ENCODE results near the gene OR4C45.
"Not testable (repeated sequence)": the region's sequence is repeated elsewhere in the genome, so short reads cannot be mapped to it uniquely, and the experiment has no call there.

Gene OR4C45

DNA sequence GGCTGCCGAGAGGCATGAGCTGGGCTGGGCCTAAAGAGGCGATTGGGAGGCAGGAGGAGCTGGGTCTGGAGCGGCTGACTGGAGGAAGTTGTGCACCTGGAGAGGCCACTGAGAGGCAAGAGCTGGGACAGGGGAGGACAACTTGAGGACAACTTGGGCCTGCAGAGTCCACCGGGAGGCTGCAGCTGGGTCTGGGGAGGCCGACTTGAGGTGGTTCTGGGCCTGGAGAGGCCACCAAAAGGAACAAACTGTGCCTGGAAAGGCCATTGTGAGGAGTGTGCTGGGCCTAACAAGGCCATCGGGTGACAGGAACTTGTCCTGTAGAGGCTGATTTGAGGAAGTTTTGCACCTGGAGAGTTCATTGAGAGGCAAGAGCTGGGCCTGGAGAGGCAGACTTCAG is 41.5 kb downstream of the OR4C45 start:
- Histone ChIP-seq H3K36me3 (ENCODE audit: control insufficient read depth, insufficient read depth, low read length) (no peaks in the 10 kb centered on the region), H3K27me3 (ENCODE audit: control insufficient read depth, insufficient read depth, low read length) (no peaks in the 10 kb centered on the region), H3K9me3 (ENCODE audit: control insufficient read depth, insufficient read depth, low read length) (peaks cover 20% of the 10 kb centered on the region), H3K9ac (ENCODE audit: low read depth, low read length) (no peak overlapping the region), H3K4me3 (ENCODE audit: low read depth, low read length) (no peak overlapping the region), H3K4me1 (ENCODE audit: control insufficient read depth, insufficient read depth, low read length) (no peaks in the 10 kb centered on the region)

DNA sequence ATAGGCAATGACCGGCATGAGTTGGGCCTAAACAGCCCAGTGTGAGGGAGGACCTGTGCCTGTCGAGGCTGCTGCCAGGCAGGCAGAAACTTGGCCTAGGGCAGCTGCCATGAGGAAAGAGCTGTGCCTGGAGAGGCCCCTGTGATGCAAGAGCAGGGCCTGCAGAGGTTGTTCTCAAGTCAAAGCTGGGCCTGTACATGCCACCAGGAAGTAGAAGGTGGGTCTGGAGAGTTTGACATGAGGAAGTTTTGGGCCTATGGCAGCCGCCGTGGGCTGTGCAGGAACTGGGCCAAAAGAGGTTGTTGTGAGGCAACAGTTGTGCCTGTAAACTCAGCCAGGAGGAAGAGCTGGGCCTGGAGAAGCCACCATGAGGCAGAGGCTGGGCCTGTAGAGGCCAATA is 43.2 kb downstream of the OR4C45 start:
- Histone ChIP-seq H3K4me1 (ENCODE audit: control insufficient read depth, insufficient read depth, low read length) (no peaks in the 10 kb centered on the region), H3K36me3 (ENCODE audit: control insufficient read depth, insufficient read depth, low read length) (no peaks in the 10 kb centered on the region), H3K4me3 (ENCODE audit: low read depth, low read length) (no peak overlapping the region), H3K9ac (ENCODE audit: low read depth, low read length) (no peak overlapping the region), H3K9me3 (ENCODE audit: control insufficient read depth, insufficient read depth, low read length) (peaks cover 16% of the 10 kb centered on the region), H3K27me3 (ENCODE audit: control insufficient read depth, insufficient read depth, low read length) (no peaks in the 10 kb centered on the region)

DNA sequence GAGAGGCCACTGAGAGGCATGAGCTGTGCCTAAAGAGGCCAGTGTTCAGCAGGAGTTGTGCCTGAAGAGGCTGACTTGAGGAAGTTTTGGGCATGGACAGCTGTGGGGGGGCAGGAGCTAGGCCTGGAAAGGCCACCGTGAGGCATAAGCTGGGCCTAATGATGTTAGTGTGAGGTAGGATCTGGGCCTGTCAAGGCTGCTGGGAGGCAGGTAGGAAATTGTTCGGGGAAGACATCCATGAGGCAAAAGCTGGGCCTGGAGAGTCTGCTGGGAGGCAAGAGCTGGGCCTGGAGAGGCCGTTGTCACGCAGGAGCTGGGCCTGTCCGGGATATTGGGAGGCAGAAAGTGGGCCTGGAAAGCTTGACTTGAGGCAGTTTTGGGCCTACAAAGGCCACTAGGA is 44.9 kb downstream of the OR4C45 start:
- H3K4me3 ChIP-seq (ENCODE audit: low read depth, low read length), result no peak overlapping the region
- no peaks in the 10 kb centered on the region for H3K27me3 ChIP-seq (ENCODE audit: control insufficient read depth, insufficient read depth, low read length)
- H3K4me1 ChIP-seq (ENCODE audit: control insufficient read depth, insufficient read depth, low read length), result no peaks in the 10 kb centered on the region
- no peaks in the 10 kb centered on the region for H3K36me3 ChIP-seq (ENCODE audit: control insufficient read depth, insufficient read depth, low read length)
- H3K9ac ChIP-seq (ENCODE audit: low read depth, low read length), result no peak overlapping the region
- peaks cover 21% of the 10 kb centered on the region for H3K9me3 ChIP-seq (ENCODE audit: control insufficient read depth, insufficient read depth, low read length)

DNA sequence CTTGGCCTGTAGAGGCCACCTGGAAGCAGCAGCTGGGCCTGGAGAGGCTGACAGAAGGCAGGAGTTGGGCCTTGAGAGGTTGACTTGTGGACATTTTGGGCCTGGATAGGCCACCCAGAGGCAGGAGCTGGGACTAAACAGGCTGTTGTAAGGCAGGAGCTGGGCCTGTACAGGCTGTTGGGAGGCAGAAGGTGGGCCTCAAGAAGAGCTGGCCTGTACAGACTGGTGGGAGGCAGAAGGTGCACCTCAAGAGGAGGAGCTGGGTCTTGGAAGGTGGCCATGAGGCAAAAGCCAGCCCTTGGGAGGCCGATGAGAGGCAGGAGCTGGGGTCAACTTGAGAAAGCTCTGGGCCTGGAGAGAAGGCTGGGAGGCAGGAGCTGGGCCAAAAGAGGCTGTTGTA is 45.3 kb downstream of the OR4C45 start:
- no peak overlapping the region for H3K4me3 ChIP-seq (ENCODE audit: low read depth, low read length)
- no peaks in the 10 kb centered on the region for H3K4me1 ChIP-seq (ENCODE audit: control insufficient read depth, insufficient read depth, low read length)
- H3K9me3 ChIP-seq (ENCODE audit: control insufficient read depth, insufficient read depth, low read length), result peaks cover 19% of the 10 kb centered on the region
- H3K36me3 ChIP-seq (ENCODE audit: control insufficient read depth, insufficient read depth, low read length), result no peaks in the 10 kb centered on the region
- no peaks in the 10 kb centered on the region for H3K27me3 ChIP-seq (ENCODE audit: control insufficient read depth, insufficient read depth, low read length)
- H3K9ac ChIP-seq (ENCODE audit: low read depth, low read length), result no peak overlapping the region

DNA sequence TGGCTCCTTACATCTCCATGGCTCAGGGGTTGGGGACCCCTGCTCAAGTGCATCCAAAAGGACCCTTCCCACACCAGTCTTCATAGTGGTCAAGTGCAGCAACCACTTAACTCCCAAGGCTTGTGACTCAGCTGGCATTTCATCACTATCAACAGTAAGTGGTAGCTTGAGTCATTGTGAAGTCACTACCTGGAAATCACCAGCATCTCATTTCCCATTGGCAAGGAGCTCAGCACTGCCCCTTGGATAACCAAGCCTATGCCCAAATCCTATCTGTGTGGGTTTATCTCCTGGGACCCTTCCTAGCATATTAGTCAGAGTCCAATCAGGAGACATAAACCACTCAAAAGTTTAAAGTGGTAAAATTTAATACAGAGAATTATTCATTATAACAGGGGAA is 46.3 kb downstream of the OR4C45 start:
- not testable (repeated sequence) for H3K9ac ChIP-seq (ENCODE audit: low read depth, low read length); H3K4me3 ChIP-seq (ENCODE audit: low read depth, low read length); H3K27me3 ChIP-seq (ENCODE audit: control insufficient read depth, insufficient read depth, low read length); H3K36me3 ChIP-seq (ENCODE audit: control insufficient read depth, insufficient read depth, low read length); H3K4me1 ChIP-seq (ENCODE audit: control insufficient read depth, insufficient read depth, low read length)
- peaks cover 19% of the 10 kb centered on the region for H3K9me3 ChIP-seq (ENCODE audit: control insufficient read depth, insufficient read depth, low read length)

DNA sequence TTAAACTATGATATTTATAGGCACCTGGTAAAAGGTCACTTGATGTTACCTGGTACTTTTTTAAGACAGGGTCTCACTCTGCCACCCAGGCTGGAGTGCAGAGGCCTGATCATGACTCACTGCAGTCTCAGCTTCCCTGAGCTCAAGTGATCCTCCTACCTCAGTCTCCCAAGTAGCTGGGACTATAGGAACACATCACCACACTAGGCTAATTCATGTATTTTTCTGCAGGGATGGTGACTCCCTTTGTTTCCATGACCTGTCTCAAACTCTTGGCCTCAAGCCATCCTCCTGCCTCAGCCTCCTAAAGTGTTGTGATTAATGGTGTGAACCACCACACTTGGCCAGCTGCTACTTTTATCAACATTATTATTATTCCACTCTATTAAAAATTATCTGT is 47.6 kb downstream of the OR4C45 start:
- peaks cover 19% of the 10 kb centered on the region for H3K9me3 ChIP-seq (ENCODE audit: control insufficient read depth, insufficient read depth, low read length)
- H3K36me3 ChIP-seq (ENCODE audit: control insufficient read depth, insufficient read depth, low read length), result no peaks in the 10 kb centered on the region
- H3K4me1 ChIP-seq (ENCODE audit: control insufficient read depth, insufficient read depth, low read length), result no peaks in the 10 kb centered on the region
- H3K27me3 ChIP-seq (ENCODE audit: control insufficient read depth, insufficient read depth, low read length), result no peaks in the 10 kb centered on the region
- H3K9ac ChIP-seq (ENCODE audit: low read depth, low read length), result no peak overlapping the region
- no peak overlapping the region for H3K4me3 ChIP-seq (ENCODE audit: low read depth, low read length)

All from iPS-15b (cell line).